HEK293 (cell line): ENCODE measurements around the gene SWI5.

Experiments used
- SCRT2 ChIP-seq: fragments of 450-650 bp; formaldehyde crosslinking; IDR thresholded peaks from 2 replicates; pipeline ENCODE4 v1.5.1; 2016; ENCODE audit warnings: missing biosample characterization, missing genetic modification characterization
- ZNF221 ChIP-seq: fragments of 450-650 bp; formaldehyde crosslinking; IDR thresholded peaks from 2 replicates; pipeline ENCODE4 v1.5.1; 2017; ENCODE audit warnings: missing biosample characterization, missing genetic modification characterization, borderline replicate concordance
- ZNF324 ChIP-seq: fragments of 450-650 bp; formaldehyde crosslinking; IDR thresholded peaks from 2 replicates; pipeline ENCODE4 v1.5.1; 2016; ENCODE audit warnings: missing biosample characterization, missing genetic modification characterization
- ZNF335 ChIP-seq: fragments of 450-650 bp; formaldehyde crosslinking; conservative IDR thresholded peaks from 2 replicates; pipeline ENCODE4 v1.5.1; 2016; ENCODE audit warnings: missing biosample characterization, missing genetic modification characterization
- TF ChIP-seq, protein P1 (sequence below): fragments of 450-650 bp; formaldehyde crosslinking; IDR thresholded peaks from 2 replicates; pipeline ENCODE4 v1.5.1; 2016; ENCODE audit warnings: missing biosample characterization, missing genetic modification characterization
- TF ChIP-seq, protein P2 (sequence below): fragments of 450-650 bp; formaldehyde crosslinking; optimal IDR thresholded peaks from 2 replicates; pipeline ENCODE3; 2016; ENCODE audit warnings: missing biosample characterization, mild to moderate bottlenecking, missing genetic modification characterization

DNA sequence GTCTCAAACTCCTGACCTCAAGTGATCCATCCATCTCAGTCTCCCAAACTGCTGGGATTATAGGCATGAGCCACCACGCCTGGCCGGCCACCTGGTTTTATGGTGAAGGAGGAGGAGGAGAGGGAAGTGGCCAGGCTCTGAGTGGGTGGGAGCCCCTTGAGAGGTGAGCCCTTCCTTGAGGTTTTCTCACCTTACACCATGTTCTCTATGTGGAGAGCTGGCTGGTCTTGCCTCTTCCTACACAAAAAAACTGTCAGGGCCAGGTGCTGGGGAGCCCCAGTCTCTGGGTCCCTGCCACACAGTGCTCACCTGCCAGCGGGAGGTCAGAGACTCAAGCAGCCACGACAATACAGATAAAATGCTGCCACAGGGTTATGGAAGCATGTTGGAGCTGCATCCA is 18.1 kb downstream of the SWI5 start:
- TF ChIP-seq, protein P1, sequence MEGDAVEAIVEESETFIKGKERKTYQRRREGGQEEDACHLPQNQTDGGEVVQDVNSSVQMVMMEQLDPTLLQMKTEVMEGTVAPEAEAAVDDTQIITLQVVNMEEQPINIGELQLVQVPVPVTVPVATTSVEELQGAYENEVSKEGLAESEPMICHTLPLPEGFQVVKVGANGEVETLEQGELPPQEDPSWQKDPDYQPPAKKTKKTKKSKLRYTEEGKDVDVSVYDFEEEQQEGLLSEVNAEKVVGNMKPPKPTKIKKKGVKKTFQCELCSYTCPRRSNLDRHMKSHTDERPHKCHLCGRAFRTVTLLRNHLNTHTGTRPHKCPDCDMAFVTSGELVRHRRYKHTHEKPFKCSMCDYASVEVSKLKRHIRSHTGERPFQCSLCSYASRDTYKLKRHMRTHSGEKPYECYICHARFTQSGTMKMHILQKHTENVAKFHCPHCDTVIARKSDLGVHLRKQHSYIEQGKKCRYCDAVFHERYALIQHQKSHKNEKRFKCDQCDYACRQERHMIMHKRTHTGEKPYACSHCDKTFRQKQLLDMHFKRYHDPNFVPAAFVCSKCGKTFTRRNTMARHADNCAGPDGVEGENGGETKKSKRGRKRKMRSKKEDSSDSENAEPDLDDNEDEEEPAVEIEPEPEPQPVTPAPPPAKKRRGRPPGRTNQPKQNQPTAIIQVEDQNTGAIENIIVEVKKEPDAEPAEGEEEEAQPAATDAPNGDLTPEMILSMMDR (tag by site-specific recombination) = no peak
- TF ChIP-seq ZNF221 (tag by site-specific recombination) (no peak), ZNF324 (no peak), ZNF335 (tag by site-specific recombination) (no peak), SCRT2 (tag by site-specific recombination) (no peak)
- TF ChIP-seq, protein P2, sequence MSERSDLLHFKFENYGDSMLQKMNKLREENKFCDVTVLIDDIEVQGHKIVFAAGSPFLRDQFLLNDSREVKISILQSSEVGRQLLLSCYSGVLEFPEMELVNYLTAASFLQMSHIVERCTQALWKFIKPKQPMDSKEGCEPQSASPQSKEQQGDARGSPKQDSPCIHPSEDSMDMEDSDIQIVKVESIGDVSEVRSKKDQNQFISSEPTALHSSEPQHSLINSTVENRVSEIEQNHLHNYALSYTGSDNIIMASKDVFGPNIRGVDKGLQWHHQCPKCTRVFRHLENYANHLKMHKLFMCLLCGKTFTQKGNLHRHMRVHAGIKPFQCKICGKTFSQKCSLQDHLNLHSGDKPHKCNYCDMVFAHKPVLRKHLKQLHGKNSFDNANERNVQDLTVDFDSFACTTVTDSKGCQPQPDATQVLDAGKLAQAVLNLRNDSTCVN (tag by site-specific recombination) = no peak
